ENCODE results near the gene SENP1.

SENP1 gene

GRCh38 chr12:48017921-48018617 is 87.8 kb downstream of the SENP1 start:
- DNase-seq (ENCODE audit: low read depth in 2 of 2): no peak

GRCh38 chr12:48017496-48017895 is 88.4 kb downstream of the SENP1 start:
- no peak for DNase-seq (ENCODE audit: low read depth in 2 of 2)

- no peak for DNase-seq (ENCODE audit: low read depth in 2 of 2)
Measured at GRCh38 chr12:48016373-48017020, 89.4 kb downstream of the SENP1 start.

- no peak for DNase-seq (ENCODE audit: low read depth in 2 of 2)
Measured at GRCh38 chr12:48015954-48016353, 89.9 kb downstream of the SENP1 start.

GRCh38 chr12:48015129-48015528 is 90.8 kb downstream of the SENP1 start:
- no peak for DNase-seq (ENCODE audit: low read depth in 2 of 2)

GRCh38 chr12:48013287-48013686 is 92.6 kb downstream of the SENP1 start:
- no peak for DNase-seq (ENCODE audit: low read depth in 2 of 2)

GRCh38 chr12:48012070-48012469 is 93.8 kb downstream of the SENP1 start:
- no peak for DNase-seq (ENCODE audit: low read depth in 2 of 2)

- DNase-seq (ENCODE audit: low read depth in 2 of 2): no peak
Measured at GRCh38 chr12:48010366-48010970, 95.4 kb downstream of the SENP1 start.

- no peak for DNase-seq (ENCODE audit: low read depth in 2 of 2)
Measured at GRCh38 chr12:48009471-48009870, 96.4 kb downstream of the SENP1 start.

- no peak for DNase-seq (ENCODE audit: low read depth in 2 of 2)
Measured at GRCh38 chr12:48008950-48009349, 96.9 kb downstream of the SENP1 start.

- no peak for DNase-seq (ENCODE audit: low read depth in 2 of 2)
Measured at GRCh38 chr12:48008349-48008748, 97.5 kb downstream of the SENP1 start.

- no peak for DNase-seq (ENCODE audit: low read depth in 2 of 2)
Measured at GRCh38 chr12:48007206-48007605, 98.7 kb downstream of the SENP1 start.

GRCh38 chr12:48005750-48006021 is 100.2 kb downstream of the SENP1 start:
- DNase-seq (ENCODE audit: low read depth in 2 of 2): no peak

GRCh38 chr12:48005001-48005749 is 100.7 kb downstream of the SENP1 start:
- no peak for DNase-seq (ENCODE audit: low read depth in 2 of 2)

- DNase-seq (ENCODE audit: low read depth in 2 of 2): no peak
Measured at GRCh38 chr12:48004053-48004941, 101.6 kb downstream of the SENP1 start, which contains the start of gene COL2A1. Gene COL2A1 (minus strand): TSS chr12:48004476. CDS start chr12:48004321, 155 bp downstream.

- DNase-seq (ENCODE audit: low read depth in 2 of 2): no peak
Measured at GRCh38 chr12:48003226-48004052, 102.4 kb downstream of the SENP1 start.

GRCh38 chr12:48002773-48003218 is 103.1 kb downstream of the SENP1 start:
- no peak for DNase-seq (ENCODE audit: low read depth in 2 of 2)

GRCh38 chr12:48002414-48002730 is 103.5 kb downstream of the SENP1 start:
- no peak for DNase-seq (ENCODE audit: low read depth in 2 of 2)

- no peak for DNase-seq (ENCODE audit: low read depth in 2 of 2)
Measured at GRCh38 chr12:48001505-48002413, 104.1 kb downstream of the SENP1 start.
